Measurements from ENCODE around the gene PGLYRP3. TPM values are rescaled to one million over a fixed set of nuclear protein-coding genes. Genes with fewer than 3 reads are reported as not detected.

Gene PGLYRP3

DNA sequence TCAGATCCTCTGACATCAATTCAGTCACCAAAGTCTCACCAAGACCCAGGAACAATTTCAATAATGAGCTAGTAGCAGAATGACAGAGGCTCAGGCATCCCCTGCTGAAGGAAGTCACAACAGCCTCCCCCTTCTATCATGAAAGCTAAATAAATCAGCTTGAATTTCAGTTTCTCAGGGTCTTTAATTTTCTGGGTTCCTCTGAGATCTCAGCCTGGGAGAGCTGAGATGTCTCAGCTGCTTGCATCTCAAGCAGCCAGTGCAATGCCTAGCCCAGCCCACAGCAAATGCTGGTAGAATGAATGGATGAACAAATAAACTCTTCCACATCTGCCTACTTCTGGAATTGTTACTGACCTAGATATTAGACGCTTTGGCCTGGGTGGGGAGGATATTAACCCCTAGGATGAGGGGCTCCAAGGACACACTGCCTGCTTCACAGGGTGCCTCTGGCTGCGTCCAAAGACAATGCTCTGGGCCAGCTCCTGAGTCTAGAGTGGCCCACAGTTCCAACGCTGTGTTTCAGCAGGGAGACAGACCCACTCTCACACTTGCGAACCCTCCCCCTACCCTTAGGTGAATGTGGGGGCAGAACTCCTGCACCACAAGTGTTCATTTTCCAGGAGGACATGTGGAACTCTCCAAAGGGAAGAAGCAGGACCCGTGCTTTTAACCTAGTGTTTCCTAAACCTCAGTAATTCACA, 64.4 kb downstream of the PGLYRP3 start:
- Histone ChIP-seq H3K4me1 (ENCODE audit: control insufficient read depth, insufficient read depth, low read depth, low read length) (no peaks in the 10 kb centered on the region), H3K4me2 (ENCODE audit: low read length, poor library complexity, severe bottlenecking) (no peak overlapping the region), H2BK15ac (ENCODE audit: low read depth, poor library complexity, severe bottlenecking) (no peak overlapping the region), H3K9ac (ENCODE audit: low read length) (no peak overlapping the region), H2BK12ac (ENCODE audit: low read length in 2 of 2) (no peak overlapping the region), H2AK5ac (ENCODE audit: low read length, severe bottlenecking) (no peak overlapping the region), H3K23ac (ENCODE audit: low read length in 2 of 2) (no peak overlapping the region), H3K36me3 (ENCODE audit: control insufficient read depth in 1 of 2, insufficient read depth in 2 of 2, low read depth in 1 of 2, low read length in 2 of 2) (no peaks in the 10 kb centered on the region), H2BK5ac (ENCODE audit: low read depth, low read length, poor library complexity, severe bottlenecking) (no peak overlapping the region), H2BK120ac (ENCODE audit: low read depth, low read length) (no peak overlapping the region), H2AFZ (ENCODE audit: low read depth, low read length) (no peak overlapping the region), H3K14ac (ENCODE audit: low read length in 2 of 2) (no peak overlapping the region), H4K91ac (ENCODE audit: low read length) (no peak overlapping the region), H3K27ac (ENCODE audit: low read length, poor library complexity, severe bottlenecking) (no peak overlapping the region), H3K79me1 (replicated peaks; ENCODE audit: low read length, poor library complexity, severe bottlenecking) (no peaks in the 10 kb centered on the region), H3K4ac (ENCODE audit: low read depth in 1 of 2, low read length in 2 of 2) (no peak overlapping the region), H4K8ac (ENCODE audit: low read length) (no peak overlapping the region), H3K18ac (ENCODE audit: low read depth in 1 of 2, low read length in 2 of 2) (no peak overlapping the region), H3K9me3 (ENCODE audit: control insufficient read depth, low read length) (peaks cover 3% of the 10 kb centered on the region), H3K27me3 (ENCODE audit: control insufficient read depth in 1 of 2, insufficient read depth in 1 of 2, low read length in 2 of 2) (peaks cover 0 to 45% of the 10 kb centered on the region in 2 experiments), H3K4me3 (ENCODE audit: insufficient read depth in 1 of 2, low read depth in 1 of 2, low read length in 2 of 2) (no peak overlapping the region)
- WGBS = 40% methylated on average over 5 of the region's 5 CpGs
- no peak for DNase-seq

Small RNA genes lying within 50 kb of the gene (small RNA-seq; reads per million reads assigned to genes)
- not detected for gene RNU6-160P (ENCODE audit: low read depth)

All from mesenchymal stem cell (in vitro differentiated cells and primary cell).